HG03066 (cell line): Measurements from ENCODE around the gene TCF4.

Source experiments
- ATAC-seq: cut with Tn5 transposase; IDR thresholded peaks from one replicate; pipeline ENCODE4 v1.9.1; 2021; ENCODE audit warnings: low read depth; ENCODE audit not compliant: unreplicated experiment

TCF4 gene

DNA sequence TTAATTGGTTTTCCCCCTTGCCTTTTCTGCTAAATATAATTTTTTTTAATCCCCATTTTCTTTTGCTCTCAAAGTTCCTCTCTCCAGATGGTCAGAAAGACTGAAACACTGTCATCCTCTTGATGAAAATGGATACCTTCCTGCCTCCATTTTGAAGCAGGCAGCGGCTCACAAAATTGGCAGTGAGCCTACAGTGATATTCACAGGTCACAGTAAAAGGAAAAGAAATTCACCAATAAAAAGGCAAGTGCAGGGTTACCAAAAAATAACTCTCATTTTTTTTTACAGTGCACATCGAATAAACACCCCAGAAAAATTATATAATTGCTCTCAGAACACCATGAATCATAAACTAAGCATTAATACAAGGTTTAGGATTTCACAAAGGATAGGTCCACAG is 307.5 kb downstream of the TCF4 start:
- no peak for ATAC-seq

DNA sequence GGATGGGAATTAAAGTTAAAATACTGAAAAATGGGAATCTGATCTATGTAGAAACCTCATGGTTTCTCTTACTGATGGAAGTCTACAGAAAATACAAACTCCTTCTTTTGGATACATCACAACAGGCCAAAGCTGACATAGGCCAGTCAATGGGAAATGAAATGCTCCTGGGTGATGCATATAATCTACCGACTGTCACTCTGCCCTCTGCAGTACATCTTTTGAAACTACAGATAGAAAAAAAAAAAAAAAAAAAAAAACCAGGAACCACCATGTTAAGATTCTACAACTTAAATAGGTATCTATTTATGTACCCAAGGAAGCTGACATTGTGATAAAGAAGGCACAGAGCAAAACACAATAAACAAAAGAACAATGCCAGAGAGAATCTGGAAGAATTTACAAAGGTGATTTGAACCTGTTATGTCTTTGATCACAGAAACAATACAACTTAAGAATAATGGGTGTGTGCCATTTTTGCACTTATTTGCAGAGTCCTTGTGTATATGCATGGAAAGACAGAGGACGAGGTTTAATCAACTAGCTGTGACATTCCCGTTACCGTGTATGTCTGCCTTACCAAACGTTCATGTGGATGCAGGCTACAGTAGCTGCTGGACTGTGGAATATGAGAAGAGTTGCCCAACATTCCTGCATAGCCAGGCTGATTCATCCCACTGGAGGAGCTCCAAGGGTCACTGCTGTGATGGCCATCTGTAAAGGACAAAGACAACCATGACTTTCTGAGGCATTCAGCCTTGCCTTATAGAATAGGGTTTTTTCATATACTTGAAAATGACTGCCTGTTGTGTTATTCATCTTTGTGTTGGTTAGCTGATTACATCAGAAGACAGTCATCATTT is 312.7 kb downstream of the TCF4 start:
- ATAC-seq: no peak

- ATAC-seq: no peak
Measured at GRCh38 chr18:55272510-55273243, 315.3 kb downstream of the TCF4 start.

- no peak for ATAC-seq
Measured at GRCh38 chr18:55269622-55270021, 318.4 kb downstream of the TCF4 start.

DNA sequence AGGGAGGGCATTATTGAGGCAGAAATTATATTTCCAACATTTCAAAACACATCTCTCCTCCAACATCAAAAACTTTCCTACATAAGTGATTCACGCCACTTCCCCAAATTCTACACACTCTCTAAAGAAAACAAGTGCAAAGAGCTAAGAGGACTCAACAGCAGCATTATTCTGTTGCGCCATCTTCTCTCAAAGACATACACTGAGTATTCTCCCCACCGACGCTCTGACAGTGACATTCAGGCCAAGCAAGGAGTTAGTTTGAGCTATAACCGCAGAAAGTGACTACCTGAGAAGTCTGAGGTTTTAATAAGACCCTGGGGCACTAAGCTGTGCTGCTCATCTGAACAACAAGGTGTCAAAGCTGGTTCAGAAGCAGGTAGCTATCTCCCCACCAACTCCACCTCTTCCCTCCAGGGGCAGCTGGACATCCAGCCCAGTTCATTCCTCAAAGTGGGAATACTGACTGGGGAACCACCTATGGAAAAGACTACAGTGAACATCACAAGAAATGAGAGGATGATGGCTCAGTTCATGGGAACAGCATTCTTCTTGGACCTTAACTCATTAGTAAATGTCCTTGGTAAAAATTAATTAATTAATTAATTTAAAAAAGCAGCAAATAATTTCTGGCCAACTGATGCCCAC is 319.2 kb downstream of the TCF4 start:
- peak; percentile 49 for ATAC-seq

DNA sequence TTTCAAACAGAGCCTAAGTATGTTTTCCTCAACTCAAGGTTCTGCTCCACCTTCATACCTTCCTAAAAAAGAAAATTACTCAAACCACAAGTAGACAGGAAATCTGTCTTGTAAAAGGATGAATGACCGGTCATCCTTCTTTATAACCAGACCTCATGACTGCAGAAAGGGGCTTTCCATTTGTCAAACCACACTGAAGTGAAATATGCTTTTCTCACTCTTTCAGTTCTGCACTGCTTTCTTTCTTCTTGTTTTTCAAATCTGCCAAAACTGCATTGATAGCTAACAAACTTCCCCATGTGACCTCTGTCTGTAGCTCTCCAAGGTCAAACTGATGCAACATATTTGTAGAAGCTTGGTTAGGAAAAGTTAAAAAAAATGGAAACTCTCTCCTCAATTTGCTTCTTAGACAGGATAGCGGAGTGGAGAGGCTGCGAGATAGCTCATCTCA is 319.8 kb downstream of the TCF4 start:
- ATAC-seq: peak; percentile 71

- no peak for ATAC-seq
Measured at GRCh38 chr18:55266981-55267380, 321.0 kb downstream of the TCF4 start.

DNA sequence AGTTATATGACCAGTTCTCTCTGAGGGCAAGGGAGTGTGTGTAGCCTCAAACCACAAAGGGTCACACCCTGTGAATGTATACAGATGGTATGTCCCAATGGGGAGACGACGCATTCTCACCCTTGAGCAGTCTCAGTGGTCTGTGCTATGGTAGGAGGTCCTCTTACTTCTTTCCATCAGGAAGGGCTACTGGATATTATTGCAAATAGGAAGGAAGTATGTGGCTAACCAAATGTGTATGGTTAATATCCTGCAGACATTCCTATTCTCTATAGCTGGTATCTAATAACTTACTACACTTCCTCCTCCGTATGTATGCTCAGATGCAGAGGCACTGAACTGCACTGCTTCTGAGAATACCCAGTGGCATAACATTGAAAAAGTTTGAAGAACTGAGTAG is 322.0 kb downstream of the TCF4 start:
- ATAC-seq: peak; percentile 39

DNA sequence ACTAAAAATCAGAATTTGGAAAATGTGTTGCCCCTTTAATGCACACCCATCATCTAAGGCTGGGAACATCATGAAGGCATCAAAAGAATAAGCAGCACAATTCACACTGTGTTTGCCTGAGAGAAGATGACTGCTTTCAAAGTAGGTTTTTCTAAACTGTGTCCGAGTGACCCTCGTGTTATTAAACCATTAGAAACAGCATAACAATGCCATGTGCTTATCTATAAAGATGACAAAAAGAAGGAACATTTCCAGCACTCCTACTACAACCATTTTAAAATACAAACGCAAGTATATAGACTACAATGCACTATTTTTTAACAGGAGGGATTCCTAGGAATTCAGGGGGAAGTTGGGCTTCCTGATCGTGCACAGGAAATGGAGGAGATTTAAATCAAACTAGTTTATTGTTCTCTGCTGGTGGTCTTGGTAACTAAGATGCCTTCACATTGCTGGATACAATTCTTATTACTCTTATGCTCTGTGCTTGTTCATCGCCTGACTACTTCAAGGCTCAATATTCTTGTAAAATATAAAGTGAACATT is 322.8 kb downstream of the TCF4 start:
- ATAC-seq: no peak

GRCh38 chr18:55264108-55264507 is 323.9 kb downstream of the TCF4 start:
- ATAC-seq: no peak

DNA sequence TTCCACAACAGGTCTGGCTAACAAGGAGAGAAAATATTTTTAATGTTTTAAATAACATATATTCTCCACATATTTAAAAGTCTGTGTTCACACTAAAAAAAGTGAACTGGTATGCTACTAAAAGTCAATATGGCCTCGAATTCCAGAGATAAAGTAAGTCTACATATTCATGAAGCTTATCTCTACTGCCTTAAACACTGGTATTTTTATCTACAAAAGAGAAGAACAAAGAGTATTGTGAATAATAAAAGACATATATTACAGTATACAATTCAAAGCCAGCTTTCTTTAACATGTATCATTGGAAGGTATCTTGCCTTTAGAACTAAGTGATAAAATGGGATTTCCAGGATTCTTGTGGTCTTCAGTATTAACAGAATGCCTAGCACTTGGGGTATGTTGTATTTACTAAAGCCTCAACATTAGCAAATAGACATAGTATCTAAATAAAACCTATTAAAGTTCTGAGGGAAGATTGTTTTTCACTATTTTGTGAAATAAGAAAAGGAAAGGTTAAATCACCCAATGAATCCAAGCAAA is 325.9 kb downstream of the TCF4 start:
- no peak for ATAC-seq

DNA sequence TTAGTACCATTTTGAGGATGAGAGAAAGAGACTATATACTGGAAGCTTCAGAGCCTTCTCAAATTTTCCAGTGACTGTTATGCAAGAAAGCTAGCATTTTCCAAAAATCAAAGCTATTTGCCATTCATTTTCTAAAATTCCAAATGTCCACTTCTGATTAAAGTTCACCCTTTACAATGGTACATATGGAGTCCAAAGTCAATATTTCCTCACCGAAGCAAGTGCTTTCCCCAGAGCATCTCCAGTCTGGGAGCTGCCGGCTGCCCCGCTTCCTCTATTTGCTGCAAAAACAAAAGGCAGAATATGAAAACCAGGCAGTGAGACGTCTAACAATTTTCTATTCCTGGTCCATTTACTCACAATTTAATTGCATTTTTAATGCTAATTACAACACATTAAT is 326.7 kb downstream of the TCF4 start:
- no peak for ATAC-seq

GRCh38 chr18:55258088-55258487 is 329.9 kb downstream of the TCF4 start:
- ATAC-seq: no peak

DNA sequence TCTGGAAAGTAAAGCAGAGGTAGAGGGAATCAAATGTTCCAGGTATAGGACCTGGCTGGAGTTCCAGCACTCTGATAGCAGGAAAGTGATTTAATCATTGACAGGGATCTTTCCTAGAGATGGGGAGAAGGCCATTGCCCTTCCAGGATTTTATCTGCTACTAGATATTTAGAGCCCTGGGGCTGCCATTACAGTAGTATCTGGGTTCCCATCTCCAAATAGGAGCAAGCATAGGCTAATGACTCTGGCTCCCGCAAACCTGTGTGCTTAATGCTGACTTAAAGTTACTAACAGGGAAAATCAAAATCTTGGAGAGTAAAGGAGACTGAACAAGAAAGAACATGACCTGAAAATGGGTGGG is 331.1 kb downstream of the TCF4 start:
- no peak for ATAC-seq

- no peak for ATAC-seq
Measured at GRCh38 chr18:55256226-55256928, 331.6 kb downstream of the TCF4 start.

- ATAC-seq: no peak
Measured at GRCh38 chr18:55253814-55254213, 334.2 kb downstream of the TCF4 start.

- peak; percentile 66 for ATAC-seq
Measured at GRCh38 chr18:55252901-55253300, 335.1 kb downstream of the TCF4 start.

DNA sequence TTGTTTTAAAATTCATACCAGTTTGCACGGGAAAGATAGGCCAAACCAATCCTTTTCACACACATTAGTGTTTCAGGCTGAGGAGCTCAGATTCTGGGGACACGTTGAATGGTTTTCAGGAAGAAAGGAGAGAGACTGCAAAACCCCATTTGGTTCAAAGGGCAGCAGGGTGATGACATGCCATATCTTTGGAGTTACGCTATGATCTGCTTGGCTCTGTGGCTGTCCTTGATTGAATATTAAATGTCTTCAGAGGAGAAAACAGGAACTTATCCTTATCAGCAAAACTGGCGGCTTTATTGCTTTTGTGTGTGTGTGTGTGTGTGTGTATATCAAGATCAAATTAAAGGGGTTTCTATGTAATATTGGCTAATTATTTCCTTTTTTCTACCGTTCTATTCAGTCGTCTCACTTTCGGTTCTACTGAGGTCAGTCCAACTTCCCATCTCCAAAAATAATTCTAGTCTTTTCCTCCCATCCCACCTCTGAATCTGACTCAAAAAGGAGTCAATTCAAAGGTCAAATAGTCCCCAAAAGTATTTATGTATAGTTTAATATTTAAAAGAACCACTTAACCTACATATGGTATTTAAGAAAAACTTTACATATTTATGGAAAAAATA is 335.8 kb downstream of the TCF4 start:
- no peak for ATAC-seq

DNA sequence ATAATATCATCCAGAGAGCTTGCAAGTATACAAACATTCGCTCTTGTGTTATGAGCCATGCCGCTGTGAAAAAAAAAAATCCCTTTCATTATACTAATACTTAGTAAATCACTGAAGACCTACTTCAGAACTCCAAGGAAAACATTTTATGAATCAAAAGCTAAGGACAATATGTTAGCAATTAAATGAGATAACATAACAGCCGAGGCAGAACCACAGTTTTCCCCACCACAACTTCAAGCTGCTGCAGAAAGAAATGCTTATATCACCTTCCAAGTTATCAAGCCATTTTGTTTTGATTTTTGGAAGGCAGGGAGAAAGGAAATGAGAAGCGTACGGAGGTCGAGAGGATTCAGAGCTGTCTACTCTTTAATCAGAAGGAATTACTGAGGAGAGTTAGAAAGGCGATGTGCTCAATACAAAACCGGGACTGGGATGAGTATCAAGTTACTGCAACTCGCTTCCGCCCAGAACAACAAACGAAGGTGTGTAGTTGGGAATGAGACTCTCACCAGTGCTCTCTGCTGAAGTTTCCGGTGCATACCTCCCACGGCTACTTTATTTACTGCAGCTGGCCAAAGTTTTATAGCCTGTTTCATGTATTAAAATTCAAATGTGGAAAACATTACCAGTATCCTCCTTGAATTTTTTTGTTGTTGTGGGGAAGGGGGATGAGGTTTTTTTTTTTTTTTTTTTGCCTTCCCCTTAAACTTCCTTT is 336.6 kb downstream of the TCF4 start:
- ATAC-seq: no peak
